IMR-90 (cell line): ENCODE results near the gene PPHLN1. TPM values are rescaled to one million over a fixed set of nuclear protein-coding genes. Genes with fewer than 3 reads are reported as not detected.

Source experiments
- ATAC-seq: fragments of 200-7000 bp; cut with Tn5 transposase; 2 replicates; pipeline ENCODE4 v1.9.1; 2020; ENCODE audit warnings: low read depth, mild to moderate bottlenecking, moderate library complexity
- BruUV-seq: library from RNA; stranded (reverse); fragments of 400-500 nt; replicated peaks from 2 replicates; lab custom pipeline; 2021; lab: Mats Ljungman, UMichigan
- CTCF ChIA-PET: fragments of 300-600 bp; formaldehyde crosslinking; extraction: SDS; loops from one replicate; lab custom pipeline; 2021; ENCODE audit warnings: antibody characterized with exemption; lab: Yijun Ruan, JAX
- POLR2A ChIA-PET: fragments of 300-600 bp; sonication (Branson Sonifier 250); formaldehyde crosslinking; loops from one replicate; lab custom pipeline; 2022; ENCODE audit warnings: antibody characterized with exemption; ENCODE audit not compliant: unreplicated experiment; lab: Charles Lee
- DNase-seq: peaks from one replicate; pipeline ENCODE4 v3.0.0; 2013
- H2AFZ ChIP-seq: replicated peaks from 2 replicates; pipeline ENCODE3; 2013; ENCODE audit warnings: low read length, mild to moderate bottlenecking; ENCODE audit not compliant: poor library complexity
- H2AK5ac ChIP-seq: 2 replicates; pipeline ENCODE4 v1.6.1; 2013; ENCODE audit warnings: low read depth, low read length, inconsistent platforms
- H2AK9ac ChIP-seq: replicated peaks from 2 replicates; pipeline ENCODE3; 2013; ENCODE audit warnings: mild to moderate bottlenecking, low read depth, low read length, moderate library complexity; ENCODE audit not compliant: poor library complexity
- H2BK120ac ChIP-seq: 2 replicates; pipeline ENCODE4 v1.6.1; 2013; ENCODE audit warnings: low read depth, low read length, inconsistent platforms
- H2BK15ac ChIP-seq: 3 replicates; pipeline ENCODE4 v1.6.1; 2013; ENCODE audit warnings: low read depth, low read length, inconsistent platforms
- H2BK20ac ChIP-seq: 2 replicates; pipeline ENCODE4 v1.6.1; 2013; ENCODE audit warnings: low read depth, mild to moderate bottlenecking, inconsistent platforms, low read length, moderate library complexity
- H2BK5ac ChIP-seq: 2 replicates; pipeline ENCODE4 v1.6.1; 2013; ENCODE audit warnings: mild to moderate bottlenecking, low read depth, low read length, inconsistent platforms; ENCODE audit not compliant: poor library complexity, severe bottlenecking
- H3K14ac ChIP-seq: replicated peaks from 2 replicates; pipeline ENCODE4 v1.6.1; 2013; ENCODE audit warnings: low read depth, low read length, inconsistent platforms
- H3K18ac ChIP-seq: 2 replicates; pipeline ENCODE4 v1.6.1; 2013; ENCODE audit warnings: low read depth, low read length, control low read depth
- H3K23ac ChIP-seq: 2 replicates; pipeline ENCODE4 v1.6.1; 2013; ENCODE audit warnings: low read depth, low read length, inconsistent platforms
- H3K27ac ChIP-seq: 2 replicates; pipeline ENCODE4 v1.5.1; 2013; ENCODE audit warnings: mild to moderate bottlenecking, control low read depth, low read length; ENCODE audit not compliant: insufficient read depth
- H3K27me3 ChIP-seq: 2 replicates; pipeline ENCODE4 v1.6.1; 2013; ENCODE audit warnings: low read length; ENCODE audit not compliant: control insufficient read depth, insufficient read depth
- H3K36me3 ChIP-seq: 2 replicates; pipeline ENCODE4 v1.6.1; 2013; ENCODE audit warnings: low read length, mixed read lengths; ENCODE audit not compliant: control insufficient read depth, insufficient read depth
- H3K4ac ChIP-seq: 2 replicates; pipeline ENCODE4 v1.6.1; 2013; ENCODE audit warnings: low read depth, low read length, inconsistent platforms
- H3K4me1 ChIP-seq: 2 replicates; pipeline ENCODE4 v1.6.1; 2013; ENCODE audit warnings: low read length, mixed read lengths; ENCODE audit not compliant: control insufficient read depth, insufficient read depth
- H3K4me2 ChIP-seq: 2 replicates; pipeline ENCODE4 v1.6.1; 2013; ENCODE audit warnings: low read depth, mild to moderate bottlenecking, control low read depth, low read length, moderate library complexity
- H3K4me3 ChIP-seq: 2 replicates; pipeline ENCODE4 v1.5.1; 2013; ENCODE audit warnings: low read depth, mild to moderate bottlenecking, control low read depth, low read length, moderate library complexity; ENCODE audit not compliant: insufficient read depth
- H3K56ac ChIP-seq: 2 replicates; pipeline ENCODE4 v1.6.1; 2013; ENCODE audit warnings: low read length, inconsistent platforms; ENCODE audit not compliant: insufficient read depth; ENCODE audit errors: extremely low read depth
- H3K79me1 ChIP-seq, 2 experiments: 2 replicates each; pipeline ENCODE4 v1.6.1; 2013; ENCODE audit warnings: low read length in 2 of 2, inconsistent platforms in 1 of 2, low read depth in 1 of 2
- H3K9ac ChIP-seq: 2 replicates; pipeline ENCODE4 v1.6.1; 2013; ENCODE audit warnings: low read depth, low read length, control low read depth
- H3K9me1 ChIP-seq: 2 replicates; pipeline ENCODE4 v1.6.1; 2013; ENCODE audit warnings: low read length, inconsistent platforms; ENCODE audit not compliant: insufficient read depth
- H3K9me3 ChIP-seq: 2 replicates; pipeline ENCODE4 v1.6.1; 2013; ENCODE audit warnings: low read length; ENCODE audit not compliant: control insufficient read depth, insufficient read depth
- H4K20me1 ChIP-seq: 2 replicates; pipeline ENCODE4 v1.6.1; 2013; ENCODE audit warnings: low read length, inconsistent platforms; ENCODE audit not compliant: insufficient read depth
- H4K5ac ChIP-seq: 2 replicates; pipeline ENCODE4 v1.6.1; 2013; ENCODE audit warnings: mild to moderate bottlenecking, low read depth, low read length, control low read depth
- H4K8ac ChIP-seq, 2 experiments: 2 replicates each; pipeline ENCODE4 v1.6.1; 2013; ENCODE audit warnings: low read depth in 2 of 2, low read length in 2 of 2, control low read depth in 1 of 2, inconsistent platforms in 1 of 2
- H4K91ac ChIP-seq: 2 replicates; pipeline ENCODE4 v1.6.1; 2013; ENCODE audit warnings: low read depth, low read length, inconsistent platforms; ENCODE audit not compliant: insufficient read depth
- MAFK ChIP-seq: IDR thresholded peaks from 2 replicates; pipeline ENCODE4 v1.6.1; 2012; ENCODE audit warnings: low read depth, low read length, improper control_type of control experiment
- SMC3 ChIP-seq: fragments of 150-350 bp; IDR thresholded peaks from 2 replicates; pipeline ENCODE4 v1.6.1; 2016; ENCODE audit warnings: low read depth, mild to moderate bottlenecking, antibody characterized with exemption, low read length, moderate library complexity
- dilution Hi-C: fragments of 300-500 bp; cut with HindIII; formaldehyde crosslinking; loops from one replicate; pipeline ENCODE4 v1.14.3; 2018; ENCODE audit warnings: low sequenced_read_pairs; ENCODE audit not compliant: unreplicated experiment
- in situ Hi-C: fragments of 300-500 bp; cut with MboI; formaldehyde crosslinking; loops from 3 replicates; pipeline ENCODE4 v1.14.3; 2019; ENCODE audit warnings: low sequenced_read_pairs, inconsistent platforms, mixed read lengths
- intact Hi-C: fragments of 100-400 bp; cut with micrococcal nuclease; formaldehyde crosslinking; loops from 2 replicates; pipeline ENCODE4 v1.10.0; 2022
- polyA plus RNA-seq, 3 experiments: library from polyadenylated mRNA; depleted of rRNA; stranded (reverse); fragments of >200 nt; gene quantifications; 2 replicates each; pipeline ENCODE4 v1.2.3, GENCODE V29; 2012; ENCODE audit warnings: low replicate concordance in 1 of 3
- total RNA-seq: library from RNA; depleted of rRNA; stranded (reverse); fragments of >200 nt; gene quantifications from 2 replicates; pipeline ENCODE4 v1.2.3, GENCODE V29; 2012

The PPHLN1 gene
- total and polyA plus RNA-seq, 2 of the 4 experiments (the other 2 are of a cell fraction), result 50.7 to 54.3 TPM

DNA sequence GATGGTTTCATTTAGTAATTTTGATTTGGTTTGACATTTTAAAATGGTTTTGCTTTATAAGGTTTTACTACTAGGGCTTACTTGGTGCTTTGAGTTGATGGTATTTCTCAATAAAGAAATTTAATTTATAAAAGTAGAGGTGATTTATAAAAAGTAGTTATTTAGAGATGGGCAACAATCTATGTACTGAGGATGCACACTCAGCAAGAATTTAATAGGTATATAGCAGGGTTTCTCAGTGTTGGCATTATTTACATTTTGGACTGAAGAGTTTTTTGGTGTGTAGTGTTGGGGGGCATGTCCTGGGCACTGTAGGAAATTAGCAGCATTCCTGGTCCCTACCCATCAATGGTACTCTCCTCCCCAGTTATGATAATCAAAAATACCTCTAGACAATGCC lies 47.7 kb downstream of the PPHLN1 start:
- dilution Hi-C loops (no loop called here), in situ Hi-C loops (no loop called here), intact Hi-C loops (loop anchor here (5.0 kb wide), 1 partner anchor 1096 kb away; no protein-coding TSS in a partner anchor)
- H3K36me3 ChIP-seq, result peaks cover 4% of the 10 kb centered on the region; the same call in 1 of the 2 replicates
- H3K4ac ChIP-seq, result no peak overlapping the region
- no peak overlapping the region for H4K5ac ChIP-seq
- H2BK15ac ChIP-seq, result no peak overlapping the region
- no peaks in the 10 kb centered on the region for H3K9me3 ChIP-seq
- no peaks in the 10 kb centered on the region for H3K4me1 ChIP-seq
- H2AK9ac ChIP-seq, result no peak overlapping the region
- H3K4me2 ChIP-seq, result no peak overlapping the region
- H2BK5ac ChIP-seq, result no peak overlapping the region
- H4K20me1 ChIP-seq, result peaks cover 3% of the 10 kb centered on the region; the same call in 1 of the 2 replicates
- no peak overlapping the region for H3K9ac ChIP-seq
- H2BK20ac ChIP-seq, result no peak overlapping the region
- ChIA-PET CTCF (interaction anchor here (0.6 to 1.6 kb wide), 2 partner anchors 109 to 110 kb away, joined by 3 to 4 read pairs; no protein-coding TSS in a partner anchor), POLR2A (no interaction called here)
- H3K27ac ChIP-seq, result no peak overlapping the region
- no peak for DNase-seq
- no TSS peak for BruUV-seq
- H4K91ac ChIP-seq, result no peak overlapping the region
- TF ChIP-seq SMC3 (no peak), MAFK (peak; percentile 60; the same call in 1 of the 2 replicates)
- no peak overlapping the region for H3K23ac ChIP-seq
- no peak overlapping the region for H3K14ac ChIP-seq
- H4K8ac ChIP-seq, result no peak overlapping the region
- no peak overlapping the region for H3K56ac ChIP-seq
- no peaks in the 10 kb centered on the region for H3K9me1 ChIP-seq
- ATAC-seq, result no peak
- H2AK5ac ChIP-seq, result no peak overlapping the region
- peaks cover 11 to 17% of the 10 kb centered on the region in 2 experiments; a peak in 3 of 4 replicates for H3K79me1 ChIP-seq
- H2AFZ ChIP-seq, result no peak overlapping the region
- H3K4me3 ChIP-seq, result no peak overlapping the region
- H3K27me3 ChIP-seq, result no peaks in the 10 kb centered on the region
- H2BK120ac ChIP-seq, result no peak overlapping the region
- H3K18ac ChIP-seq, result no peak overlapping the region
